GM19240 (cell line): ENCODE data around the gene FDPS.

Experiments
- DNase-seq: peaks from one replicate; pipeline ENCODE4 v3.0.0; 2011; ENCODE audit warnings: low spot score; ENCODE audit not compliant: insufficient read length

FDPS gene

GRCh38 chr1:155308493-155309422, at the start of gene FDPS:
Gene FDPS (plus strand): TSS chr1:155308866. CDS start chr1:155309790, 924 bp downstream.
- peak; percentile 94 for DNase-seq

GRCh38 chr1:155260276-155260675, 48.4 kb upstream of the FDPS start:
- DNase-seq = no peak

DNA sequence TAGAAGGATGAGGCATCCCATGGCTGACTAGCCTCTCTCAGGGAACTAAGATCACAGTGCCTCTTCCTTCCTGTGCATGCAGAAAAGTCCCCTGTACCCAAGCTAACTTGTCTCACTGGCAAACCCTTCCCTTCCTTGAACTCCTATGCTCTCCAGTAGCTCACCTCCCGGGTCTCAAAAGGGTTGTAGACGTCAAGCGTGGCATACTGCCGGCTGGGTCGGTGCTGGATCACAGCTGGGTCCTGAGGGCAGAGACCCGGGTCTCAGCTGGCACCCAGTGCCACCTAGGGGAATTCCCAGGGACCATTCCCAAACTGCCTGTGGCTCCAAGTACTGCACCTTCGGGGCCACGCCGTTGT, 47.2 kb upstream of the FDPS start:
- DNase-seq = no peak

DNA sequence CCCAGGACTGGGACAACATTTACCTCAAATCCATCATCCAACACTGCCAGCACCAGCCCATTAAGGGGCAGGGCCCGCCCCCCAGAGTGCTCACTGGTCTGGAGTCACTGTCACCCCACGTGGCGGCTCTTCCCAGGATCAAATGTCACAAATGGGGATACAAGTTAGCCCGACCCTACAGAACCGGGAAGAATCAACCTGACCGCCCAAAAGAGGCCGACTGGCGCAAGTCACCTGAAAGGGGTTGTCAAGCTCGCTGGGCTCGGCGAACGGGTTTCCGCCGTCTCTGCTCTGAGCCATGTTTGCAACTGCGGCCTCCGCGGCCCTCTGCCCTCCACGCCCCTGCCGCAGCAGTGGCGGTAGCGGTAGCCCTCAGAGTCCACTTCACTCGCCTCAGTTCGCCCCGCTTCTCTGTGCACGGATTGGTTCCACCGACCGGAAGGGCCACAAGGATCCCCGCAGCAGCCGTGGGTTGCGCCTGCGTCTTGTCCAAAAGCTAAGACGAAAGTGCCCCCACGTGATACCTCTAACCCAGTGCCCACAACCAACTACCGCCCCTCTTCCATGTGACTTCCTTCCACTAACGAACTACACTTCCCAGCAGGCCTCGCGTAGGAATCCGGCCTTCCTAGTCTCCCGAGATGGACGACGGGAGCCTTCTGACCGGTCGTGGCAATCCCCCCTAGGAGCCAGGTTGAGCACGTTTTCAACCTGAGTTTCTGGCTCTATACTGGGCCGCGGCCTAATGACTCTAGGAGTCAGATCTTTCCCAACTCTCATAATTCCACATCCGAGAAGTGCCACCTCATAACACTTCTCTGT, 46.6 kb upstream of the FDPS start, which contains the start of gene SCAMP3:
Gene SCAMP3 (minus strand): TSS at position 509 of the 822 bp plus-strand sequence. CDS start 209 bp downstream, at position 300.
- peak; percentile 99 for DNase-seq

- DNase-seq = no peak
These were observed 45.6 kb upstream of the FDPS start for GRCh38 chr1:155263067-155263466.

DNA sequence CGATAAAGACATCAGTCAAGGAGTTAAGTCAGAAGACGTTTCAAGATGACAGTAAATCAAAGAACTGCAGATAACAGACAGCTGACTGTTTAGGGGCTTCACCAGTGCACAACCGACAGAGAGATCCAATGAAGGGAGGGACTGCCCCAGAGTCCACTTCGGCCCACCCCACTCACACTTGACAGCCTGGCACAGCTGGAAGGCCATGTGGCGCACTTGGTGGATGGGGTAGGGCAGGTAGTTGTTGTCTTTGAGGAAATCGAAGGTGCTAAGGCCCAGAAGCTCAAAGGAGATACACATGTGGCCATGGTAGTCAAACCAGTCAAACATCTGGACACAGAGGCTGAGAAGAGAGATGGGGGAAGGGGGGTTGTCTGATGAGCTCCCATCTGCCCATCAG, 42.1 kb upstream of the FDPS start:
- DNase-seq = no peak

- no peak for DNase-seq
These were observed 41.3 kb upstream of the FDPS start for GRCh38 chr1:155267373-155267772.

DNA sequence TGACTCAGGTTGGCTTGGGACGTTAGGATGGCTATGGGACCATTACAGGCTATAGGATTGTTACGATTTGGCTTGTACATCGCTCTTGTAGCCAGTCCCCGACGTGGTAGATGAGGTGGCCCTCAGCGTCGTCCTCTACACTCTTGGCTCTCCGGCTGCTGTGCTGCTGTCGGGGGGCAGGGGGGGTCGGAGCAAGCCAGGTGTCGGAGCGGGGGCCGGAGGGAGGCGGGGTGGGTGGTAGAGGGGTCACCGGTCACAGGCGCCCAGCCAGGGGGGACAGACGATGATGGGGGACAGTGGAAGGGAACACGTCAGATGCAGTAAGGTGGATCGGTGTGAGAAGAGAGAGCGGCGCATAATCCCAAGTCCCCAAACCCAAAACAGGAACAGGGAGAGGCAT, 40.0 kb upstream of the FDPS start:
- no peak for DNase-seq

GRCh38 chr1:155269381-155269780, 39.3 kb upstream of the FDPS start:
- DNase-seq = no peak

DNA sequence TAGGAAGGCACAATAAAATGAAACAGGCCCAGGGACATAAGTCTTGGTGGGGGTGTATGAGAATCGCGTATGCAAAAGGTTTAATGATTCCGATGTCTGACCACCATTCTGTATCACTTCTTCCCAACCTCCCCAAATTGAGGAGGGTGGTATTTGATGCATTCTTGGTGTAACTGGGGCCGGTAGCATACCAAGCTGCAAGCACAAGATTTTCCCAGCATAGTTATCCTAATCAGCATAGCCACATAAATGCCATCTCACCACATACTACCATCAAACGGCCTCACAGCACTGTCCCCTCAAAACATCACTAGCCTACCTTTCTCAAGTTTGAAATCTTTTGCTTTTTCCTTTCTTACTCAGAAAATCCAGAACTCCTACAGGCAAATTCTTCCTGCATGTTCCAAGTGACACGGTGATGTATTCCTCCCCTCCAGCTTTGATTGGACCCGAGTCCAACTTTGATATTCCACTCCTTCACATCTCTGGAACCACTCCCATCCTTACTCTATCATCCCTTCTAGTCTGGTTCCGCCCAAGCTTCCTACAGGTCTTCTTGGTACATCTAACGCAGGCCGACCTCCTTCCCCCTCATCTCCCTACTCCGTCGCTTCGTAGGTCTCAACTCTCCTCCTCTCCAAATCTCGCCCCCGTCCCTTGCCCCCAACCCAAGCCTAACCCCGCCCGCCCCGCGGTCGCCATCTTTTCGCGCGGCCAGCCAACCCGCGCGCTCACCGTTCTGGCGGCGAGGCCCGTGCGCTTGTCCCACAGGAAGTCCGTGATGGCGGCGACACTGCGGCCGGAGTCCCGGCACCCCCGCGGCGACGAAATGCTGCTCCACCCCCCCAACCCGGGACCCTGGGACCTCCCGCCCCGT, 36.0 kb upstream of the FDPS start:
- peak; percentile 47 for DNase-seq

DNA sequence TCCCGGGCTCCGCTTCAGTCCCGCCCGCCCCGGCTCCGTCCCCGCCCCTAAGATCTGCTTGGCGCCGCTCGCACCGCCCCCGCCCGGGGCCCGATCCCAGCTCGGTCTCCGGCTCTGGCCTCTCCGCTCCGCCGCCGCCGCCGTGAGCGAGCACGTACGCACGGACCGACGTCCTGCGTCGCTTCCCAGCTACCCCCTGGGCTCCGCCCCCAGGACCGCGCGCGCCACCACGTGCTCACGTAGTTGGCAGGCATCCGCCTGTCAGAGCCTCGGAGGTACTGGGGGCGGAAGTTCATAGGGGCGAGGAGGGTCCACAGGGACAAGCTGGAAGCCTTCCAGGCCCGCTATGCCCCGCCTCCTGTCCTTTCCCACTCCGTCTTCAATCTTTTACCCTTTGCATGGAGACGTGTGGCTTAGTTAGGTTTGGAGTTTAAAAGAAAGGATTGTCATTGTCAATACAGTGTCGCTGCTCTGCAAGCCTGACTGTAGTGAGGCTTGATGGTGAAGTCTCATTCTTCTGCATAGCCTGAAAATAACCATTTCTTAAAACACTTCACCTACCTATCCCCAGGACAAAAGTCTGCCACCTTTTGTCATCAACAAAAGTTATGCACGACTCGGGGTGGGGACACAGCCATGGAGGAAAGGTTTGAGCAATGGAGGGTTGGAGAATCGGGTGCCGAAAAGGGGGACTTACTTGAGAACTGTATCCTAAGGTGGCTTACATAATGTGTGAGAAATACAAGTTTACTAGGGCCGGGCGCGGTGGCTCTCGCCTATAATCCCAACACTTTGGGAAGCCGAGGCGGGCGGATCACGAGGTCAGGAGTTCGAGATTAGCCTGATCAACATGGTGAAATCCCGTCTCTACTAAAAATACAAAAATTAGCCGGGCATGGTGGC, 35.1 kb upstream of the FDPS start, which contains the start of gene CLK2:
Gene CLK2 (minus strand): TSS at position 162 of the 903 bp plus-strand sequence. CDS start 2,527 bp downstream, outside the sequence.
- DNase-seq = peak; percentile 97

DNA sequence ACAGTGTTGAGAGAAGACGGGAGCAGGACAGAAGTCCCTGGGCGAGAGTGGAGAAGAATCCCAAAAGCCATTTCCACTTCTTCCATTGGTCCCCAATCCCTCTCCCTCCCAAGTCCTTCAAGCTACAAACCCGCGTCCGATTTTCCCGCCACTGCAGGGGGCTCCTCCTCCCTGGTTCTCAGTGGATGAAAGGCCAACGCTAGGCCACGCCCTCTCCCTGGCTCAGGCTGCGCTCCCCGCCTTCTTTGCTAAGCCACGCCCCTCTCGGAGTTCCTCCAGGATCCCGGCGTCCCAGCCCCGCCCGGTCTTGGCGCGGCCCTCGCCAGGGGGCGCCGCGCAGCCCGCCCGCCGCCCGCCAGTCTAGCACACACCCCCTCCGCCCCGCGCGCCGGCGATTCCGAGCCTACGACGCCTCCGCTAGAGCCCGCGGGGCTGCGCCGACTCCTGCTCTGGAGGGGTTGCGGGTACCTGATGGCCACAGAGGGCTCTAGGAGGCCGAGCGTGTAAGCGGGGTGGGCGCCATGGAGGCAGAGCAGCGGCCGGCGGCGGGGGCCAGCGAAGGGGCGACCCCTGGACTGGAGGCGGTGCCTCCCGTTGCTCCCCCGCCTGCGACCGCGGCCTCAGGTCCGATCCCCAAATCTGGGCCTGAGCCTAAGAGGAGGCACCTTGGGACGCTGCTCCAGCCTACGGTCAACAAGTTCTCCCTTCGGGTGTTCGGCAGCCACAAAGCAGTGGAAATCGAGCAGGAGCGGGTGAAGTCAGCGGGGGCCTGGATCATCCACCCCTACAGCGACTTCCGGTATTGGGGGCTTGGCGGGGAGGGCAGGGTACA, 31.4 kb upstream of the FDPS start, which contains the start of gene HCN3:
Gene HCN3 (plus strand): TSS at position 394 of the 832 bp plus-strand sequence. CDS start 128 bp downstream, at position 522.
- DNase-seq = peak; percentile 98

DNA sequence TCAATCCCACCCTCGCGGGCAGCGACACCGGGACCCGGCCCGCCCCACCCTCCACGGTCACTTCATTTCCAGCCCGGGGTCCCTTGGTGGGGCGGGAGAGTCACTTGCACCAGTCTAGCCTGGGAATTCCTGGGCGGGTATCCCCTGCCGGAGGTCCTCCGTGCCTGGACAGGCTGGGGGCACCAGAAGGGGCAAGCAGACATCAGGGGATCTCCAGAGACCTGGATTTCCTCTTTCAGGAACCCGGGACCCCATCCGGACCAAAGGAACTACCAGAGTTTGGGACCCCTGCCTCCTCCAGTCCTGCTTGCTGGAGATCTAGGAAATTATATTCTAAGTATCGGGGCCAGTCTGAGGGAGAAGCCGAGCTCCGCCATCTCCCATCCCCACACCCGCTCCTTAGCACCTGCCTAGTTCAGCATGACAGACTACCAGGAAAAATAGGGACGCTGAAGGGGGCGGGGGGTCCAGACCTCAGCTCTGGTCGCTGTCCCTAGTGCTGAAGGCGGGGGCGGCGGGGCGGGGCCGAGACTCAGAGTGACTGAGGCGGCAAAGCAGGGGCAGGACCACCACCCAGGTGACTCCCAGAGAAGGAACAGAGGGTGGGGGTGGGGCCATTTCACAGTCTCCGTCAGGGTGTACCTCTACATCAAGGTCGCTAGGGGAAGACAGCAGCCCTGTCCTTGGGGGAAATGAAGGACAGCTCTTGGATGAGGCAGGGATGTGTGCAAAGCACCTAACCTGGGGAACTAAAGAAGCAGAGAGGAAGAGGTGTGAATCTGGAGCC, 30.6 kb upstream of the FDPS start:
- DNase-seq = peak; percentile 65

- DNase-seq = no peak
These were observed 29.9 kb upstream of the FDPS start for GRCh38 chr1:155278689-155279160.

DNA sequence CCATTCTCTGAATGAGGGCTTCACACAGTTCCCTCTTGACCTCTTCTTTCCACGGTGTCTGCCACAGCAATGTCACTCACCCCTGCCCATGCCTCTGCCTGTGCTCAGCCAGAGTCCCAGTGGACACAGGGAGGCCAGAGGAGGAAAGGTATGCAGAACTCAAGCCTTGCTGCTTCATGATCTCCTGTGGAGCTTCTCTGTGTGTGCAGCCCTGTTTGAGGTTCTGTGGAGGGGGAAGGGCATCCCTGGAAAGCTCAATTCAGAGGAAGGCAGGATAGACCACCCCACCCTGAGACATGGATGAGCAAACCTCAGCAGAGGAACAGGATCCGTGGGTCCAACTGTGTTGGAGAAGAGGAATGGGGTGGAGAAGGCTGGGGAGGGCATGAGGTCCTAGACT, 29.4 kb upstream of the FDPS start:
- DNase-seq = no peak

DNA sequence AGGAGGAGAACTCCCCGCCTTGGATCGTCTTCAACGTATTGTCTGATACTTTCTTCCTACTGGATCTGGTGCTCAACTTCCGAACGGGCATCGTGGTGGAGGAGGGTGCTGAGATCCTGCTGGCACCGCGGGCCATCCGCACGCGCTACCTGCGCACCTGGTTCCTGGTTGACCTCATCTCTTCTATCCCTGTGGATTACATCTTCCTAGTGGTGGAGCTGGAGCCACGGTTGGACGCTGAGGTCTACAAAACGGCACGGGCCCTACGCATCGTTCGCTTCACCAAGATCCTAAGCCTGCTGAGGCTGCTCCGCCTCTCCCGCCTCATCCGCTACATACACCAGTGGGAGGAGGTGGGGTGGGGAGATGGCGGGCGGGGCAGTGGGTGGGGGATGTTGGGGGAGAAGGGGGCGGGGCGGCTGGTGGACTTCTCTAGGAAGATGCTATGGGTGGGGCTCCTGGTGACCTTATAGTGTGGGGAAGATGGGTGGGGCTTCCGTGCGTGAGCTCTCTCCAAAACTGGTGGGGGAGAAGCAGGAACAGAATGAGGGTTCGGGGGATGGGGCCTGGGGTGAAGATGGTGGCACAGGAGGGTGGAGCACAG, 26.1 kb upstream of the FDPS start:
- no peak for DNase-seq

DNA sequence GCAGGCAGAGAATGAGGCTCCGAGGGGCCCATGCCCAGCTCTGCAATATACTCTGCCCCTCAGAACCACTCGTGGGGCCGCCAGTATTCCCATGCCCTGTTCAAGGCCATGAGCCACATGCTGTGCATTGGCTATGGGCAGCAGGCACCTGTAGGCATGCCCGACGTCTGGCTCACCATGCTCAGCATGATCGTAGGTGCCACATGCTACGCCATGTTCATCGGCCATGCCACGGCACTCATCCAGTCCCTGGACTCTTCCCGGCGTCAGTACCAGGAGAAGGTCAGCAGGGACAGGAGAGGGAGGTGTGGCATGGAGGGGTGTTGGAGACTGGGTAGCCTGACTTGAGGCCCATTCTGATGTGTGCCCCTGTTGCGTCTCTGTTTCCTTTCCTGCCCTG, 24.2 kb upstream of the FDPS start:
- no peak for DNase-seq

- no peak for DNase-seq
These were observed 23.6 kb upstream of the FDPS start for GRCh38 chr1:155285063-155285462.
